GM18511 (cell line): ENCODE measurements around the gene SCGB3A1.

ENCODE experiments used
- ATAC-seq: cut with Tn5 transposase; IDR thresholded peaks from one replicate; pipeline ENCODE4 v1.9.1; 2021; ENCODE audit warnings: mild to moderate bottlenecking, moderate library complexity; ENCODE audit not compliant: unreplicated experiment

The SCGB3A1 gene

GRCh38 chr5:180606215-180606785, 15.0 kb upstream of the SCGB3A1 start:
- ATAC-seq = peak; percentile 16

GRCh38 chr5:180605554-180606214, 14.4 kb upstream of the SCGB3A1 start:
- ATAC-seq = peak; percentile 57

GRCh38 chr5:180604271-180604670, 13.0 kb upstream of the SCGB3A1 start:
- no peak for ATAC-seq

GRCh38 chr5:180603076-180603594, 11.8 kb upstream of the SCGB3A1 start:
- ATAC-seq = no peak

GRCh38 chr5:180602481-180603075, 11.3 kb upstream of the SCGB3A1 start:
- no peak for ATAC-seq

GRCh38 chr5:180601591-180602480, 10.5 kb upstream of the SCGB3A1 start:
- no peak for ATAC-seq

- no peak for ATAC-seq
Measured at GRCh38 chr5:180600554-180601041, 9.3 kb upstream of the SCGB3A1 start.

- no peak for ATAC-seq
Measured at GRCh38 chr5:180599981-180600553, 8.8 kb upstream of the SCGB3A1 start.

- ATAC-seq = no peak
Measured at GRCh38 chr5:180599590-180599914, 8.3 kb upstream of the SCGB3A1 start.

GRCh38 chr5:180598797-180599589, 7.7 kb upstream of the SCGB3A1 start:
- no peak for ATAC-seq

GRCh38 chr5:180598316-180598701, 7.0 kb upstream of the SCGB3A1 start:
- ATAC-seq = no peak

GRCh38 chr5:180596668-180597231, 5.5 kb upstream of the SCGB3A1 start:
- ATAC-seq = no peak

- no peak for ATAC-seq
Measured at GRCh38 chr5:180596115-180596667, 4.9 kb upstream of the SCGB3A1 start.

GRCh38 chr5:180595381-180596114, 4.2 kb upstream of the SCGB3A1 start:
- no peak for ATAC-seq

- ATAC-seq = no peak
Measured at GRCh38 chr5:180595046-180595379, 3.7 kb upstream of the SCGB3A1 start.

GRCh38 chr5:180594311-180595045, 3.2 kb upstream of the SCGB3A1 start:
- no peak for ATAC-seq

- ATAC-seq = no peak
Measured at GRCh38 chr5:180593446-180594206, 2.3 kb upstream of the SCGB3A1 start.
